Measurements from ENCODE around the gene CCKAR.

CCKAR gene

DNA sequence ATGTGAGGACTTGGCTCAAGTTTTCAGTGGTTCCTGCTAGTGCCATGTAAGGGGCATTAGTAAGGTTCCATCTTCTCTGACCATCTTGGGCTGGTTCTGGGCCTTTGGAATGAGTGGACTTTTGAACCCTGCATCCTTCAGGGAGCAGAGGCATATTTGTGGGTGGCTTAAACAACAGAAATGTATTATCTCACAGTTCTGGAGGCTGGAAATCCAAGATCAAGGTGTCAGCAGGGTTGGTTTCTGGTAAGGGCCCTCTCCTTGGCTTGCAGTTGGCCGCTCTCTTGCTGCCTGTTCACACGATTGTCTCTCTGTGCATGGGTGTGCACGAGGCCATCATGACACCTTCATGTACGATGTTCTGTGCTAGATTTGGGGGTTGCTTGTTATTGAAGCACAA, 21.3 kb downstream of the CCKAR start:
- Histone ChIP-seq H3K27ac (no peak overlapping the region), H3K4me3 (no peak overlapping the region)
- DNase-seq (ENCODE audit: low spot score) = no peak
- TF ChIP-seq, protein P1, sequence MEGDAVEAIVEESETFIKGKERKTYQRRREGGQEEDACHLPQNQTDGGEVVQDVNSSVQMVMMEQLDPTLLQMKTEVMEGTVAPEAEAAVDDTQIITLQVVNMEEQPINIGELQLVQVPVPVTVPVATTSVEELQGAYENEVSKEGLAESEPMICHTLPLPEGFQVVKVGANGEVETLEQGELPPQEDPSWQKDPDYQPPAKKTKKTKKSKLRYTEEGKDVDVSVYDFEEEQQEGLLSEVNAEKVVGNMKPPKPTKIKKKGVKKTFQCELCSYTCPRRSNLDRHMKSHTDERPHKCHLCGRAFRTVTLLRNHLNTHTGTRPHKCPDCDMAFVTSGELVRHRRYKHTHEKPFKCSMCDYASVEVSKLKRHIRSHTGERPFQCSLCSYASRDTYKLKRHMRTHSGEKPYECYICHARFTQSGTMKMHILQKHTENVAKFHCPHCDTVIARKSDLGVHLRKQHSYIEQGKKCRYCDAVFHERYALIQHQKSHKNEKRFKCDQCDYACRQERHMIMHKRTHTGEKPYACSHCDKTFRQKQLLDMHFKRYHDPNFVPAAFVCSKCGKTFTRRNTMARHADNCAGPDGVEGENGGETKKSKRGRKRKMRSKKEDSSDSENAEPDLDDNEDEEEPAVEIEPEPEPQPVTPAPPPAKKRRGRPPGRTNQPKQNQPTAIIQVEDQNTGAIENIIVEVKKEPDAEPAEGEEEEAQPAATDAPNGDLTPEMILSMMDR (IDR thresholded peaks at IDR 0.05) = no peak

DNA sequence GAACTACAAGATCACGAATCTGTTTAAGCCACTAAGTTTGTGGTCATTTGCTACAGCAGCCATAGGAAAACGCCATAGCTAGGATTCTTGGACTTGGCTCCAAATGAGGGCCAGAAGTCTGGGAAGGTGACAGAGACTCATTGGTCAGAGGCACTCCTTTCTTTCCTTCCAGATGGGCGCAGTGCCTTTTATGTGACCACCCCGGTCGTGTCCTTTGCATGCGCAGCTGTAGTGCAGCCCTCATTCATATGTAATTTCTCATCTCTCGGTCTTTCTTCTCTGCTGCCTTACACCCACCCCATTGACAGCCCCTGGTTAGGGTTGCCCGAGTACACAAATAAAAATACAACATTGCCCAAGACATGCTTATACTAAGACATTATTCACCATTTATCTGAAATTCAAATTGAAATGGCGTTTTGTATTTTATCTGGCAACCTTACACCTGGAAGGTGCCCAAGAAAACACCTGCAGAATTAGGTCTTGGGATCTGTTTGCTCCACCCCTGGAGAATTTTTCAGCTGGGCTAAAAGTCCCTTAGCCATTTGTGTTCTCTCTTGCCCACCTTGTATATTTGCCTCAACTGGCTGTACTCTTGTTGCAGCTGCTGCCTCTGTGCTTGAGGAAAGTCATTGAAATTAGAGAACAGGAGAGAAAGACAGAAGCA, 21.9 kb downstream of the CCKAR start:
- Histone ChIP-seq H3K27ac (no peak overlapping the region), H3K4me3 (no peak overlapping the region)
- DNase-seq (ENCODE audit: low spot score) = peak; percentile 3
- TF ChIP-seq, protein P1 (IDR thresholded peaks at IDR 0.05) = no peak

DNA sequence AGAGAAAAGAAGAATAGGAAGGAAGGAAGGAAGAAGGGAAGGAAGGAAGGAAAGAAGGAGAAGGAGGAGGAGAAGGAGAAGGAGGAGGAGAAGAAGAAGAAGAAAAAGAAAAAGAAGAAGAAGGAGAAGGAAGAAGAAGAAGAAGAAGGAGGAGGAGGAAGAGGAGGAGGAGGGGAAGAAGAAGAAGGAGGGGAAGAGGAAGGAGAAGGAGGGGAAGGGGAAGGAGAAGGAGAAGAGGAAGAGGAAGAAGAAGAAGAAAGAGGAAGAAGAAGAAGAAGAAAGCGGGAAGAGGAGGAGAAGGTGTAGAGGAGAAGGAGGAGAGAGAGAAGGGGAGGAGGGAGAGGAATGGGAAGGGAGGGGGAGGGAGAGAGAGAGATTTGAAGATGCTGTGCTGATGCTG, 22.6 kb downstream of the CCKAR start:
- TF ChIP-seq, protein P1 (IDR thresholded peaks at IDR 0.05) = no peak
- DNase-seq (ENCODE audit: low spot score) = no peak
- Histone ChIP-seq H3K27ac (no peak overlapping the region), H3K4me3 (no peak overlapping the region)

DNA sequence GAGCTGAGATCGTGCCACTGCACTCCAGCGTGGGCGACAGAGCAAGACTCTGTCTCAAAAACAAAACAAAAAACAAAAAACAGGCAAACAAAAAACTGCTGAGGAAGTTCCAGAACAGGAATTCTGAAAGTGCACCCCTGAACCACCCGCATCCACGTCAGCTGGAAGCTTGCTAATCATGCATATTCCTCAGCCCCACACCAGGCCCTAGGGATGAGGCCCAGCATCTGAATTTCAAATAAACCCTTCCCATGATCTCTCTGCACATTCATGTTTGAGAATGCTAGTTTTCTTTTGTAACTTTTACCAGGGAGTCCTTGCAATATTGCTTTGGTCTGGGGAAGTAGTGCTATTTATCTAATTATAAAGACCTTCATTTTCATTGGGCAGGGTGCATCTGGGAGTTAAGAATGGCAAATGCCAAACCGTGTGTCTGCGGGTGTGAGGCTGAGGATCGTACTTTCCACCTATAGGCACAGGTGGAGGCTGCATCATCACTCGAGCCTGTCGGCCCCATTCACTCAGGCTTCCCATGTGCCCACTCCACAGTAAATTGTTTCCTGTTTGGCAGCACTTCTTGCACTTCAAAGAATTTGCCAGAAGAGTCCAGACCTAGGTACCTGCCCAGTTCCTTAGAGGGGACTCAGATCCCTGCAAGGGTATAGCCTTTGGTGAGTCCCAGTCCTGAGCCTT, 23.6 kb downstream of the CCKAR start:
- DNase-seq (ENCODE audit: low spot score) = peak; percentile 24
- TF ChIP-seq, protein P1 (IDR thresholded peaks at IDR 0.05) = no peak
- Histone ChIP-seq H3K27ac (no peak overlapping the region), H3K4me3 (no peak overlapping the region)

DNA sequence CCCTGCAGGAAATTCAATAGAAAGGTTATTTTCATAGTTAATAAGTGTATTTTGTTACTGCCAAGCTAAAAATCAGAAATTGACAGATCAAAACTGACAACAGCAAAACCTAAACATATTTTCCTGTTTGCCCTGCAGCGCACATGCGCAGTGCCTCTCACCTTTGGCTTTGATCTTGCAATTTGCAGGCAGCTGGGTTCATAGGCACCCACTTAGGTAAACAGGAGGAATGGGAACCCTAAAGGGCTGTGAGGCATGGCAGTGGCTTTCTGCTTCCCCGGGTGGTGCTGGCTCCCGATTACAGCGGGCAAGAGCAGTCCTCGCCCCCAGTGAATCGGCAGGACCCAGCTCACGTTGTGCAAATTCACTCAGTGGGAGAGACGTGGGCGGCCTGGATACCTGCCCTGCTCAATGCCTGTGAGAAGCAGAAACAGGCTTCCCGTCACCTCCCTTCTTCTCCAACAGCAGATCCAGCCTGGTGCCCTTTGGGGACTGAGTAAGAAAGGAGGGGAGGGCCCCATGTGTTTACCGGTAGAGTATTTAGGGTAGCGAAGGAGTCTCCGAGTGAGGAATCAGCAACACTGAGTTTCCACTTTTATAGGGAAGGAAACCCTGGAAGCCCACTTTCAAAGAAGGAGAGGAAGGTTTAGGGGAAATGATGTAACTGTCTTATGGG, 25.7 kb downstream of the CCKAR start:
- TF ChIP-seq, protein P1 (IDR thresholded peaks at IDR 0.05) = no peak
- peak; percentile 43 for DNase-seq (ENCODE audit: low spot score)
- Histone ChIP-seq H3K27ac (no peak overlapping the region), H3K4me3 (no peak overlapping the region)

DNA sequence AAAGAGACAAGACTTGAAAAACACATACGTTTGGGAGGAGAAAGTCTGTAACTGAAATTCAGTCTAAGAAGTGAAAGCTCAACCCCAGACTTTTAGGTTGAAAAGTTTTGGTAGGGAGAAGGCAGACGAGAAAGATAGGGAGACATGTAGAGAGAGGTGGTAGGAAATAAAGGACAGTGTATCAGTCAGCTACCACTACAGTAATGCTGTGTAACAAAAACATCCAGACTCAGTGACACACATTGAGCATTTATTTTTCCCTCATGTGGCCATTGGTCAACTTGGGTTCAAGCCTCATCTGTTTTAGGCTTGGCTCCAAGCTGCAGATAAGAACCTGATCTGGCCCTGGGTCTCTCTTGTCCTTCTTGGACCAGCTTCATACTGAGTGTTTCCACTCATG, 26.9 kb downstream of the CCKAR start:
- TF ChIP-seq, protein P1 (IDR thresholded peaks at IDR 0.05) = no peak
- no peak overlapping the region for H3K27ac ChIP-seq
- DNase-seq (ENCODE audit: low spot score) = no peak
- no peak overlapping the region for H3K4me3 ChIP-seq
